IMR-90 (cell line): ENCODE measurements around the gene PLPPR3. TPM values are rescaled to one million over a fixed set of nuclear protein-coding genes. Genes with fewer than 3 reads are reported as not detected.

ENCODE experiments used
- ATAC-seq: fragments of 200-7000 bp; cut with Tn5 transposase; 2 replicates; pipeline ENCODE4 v1.9.1; 2020; ENCODE audit warnings: low read depth, mild to moderate bottlenecking, moderate library complexity
- BruUV-seq: library from RNA; stranded (reverse); fragments of 400-500 nt; replicated peaks from 2 replicates; lab custom pipeline; 2021; lab: Mats Ljungman, UMichigan
- CTCF ChIA-PET: fragments of 300-600 bp; formaldehyde crosslinking; extraction: SDS; loops from one replicate; lab custom pipeline; 2021; ENCODE audit warnings: antibody characterized with exemption; lab: Yijun Ruan, JAX
- POLR2A ChIA-PET: fragments of 300-600 bp; sonication (Branson Sonifier 250); formaldehyde crosslinking; loops from one replicate; lab custom pipeline; 2022; ENCODE audit warnings: antibody characterized with exemption; ENCODE audit not compliant: unreplicated experiment; lab: Charles Lee
- DNase-seq: peaks from one replicate; pipeline ENCODE4 v3.0.0; 2013
- H2AFZ ChIP-seq: replicated peaks from 2 replicates; pipeline ENCODE3; 2013; ENCODE audit warnings: low read length, mild to moderate bottlenecking; ENCODE audit not compliant: poor library complexity
- H2AK5ac ChIP-seq: 2 replicates; pipeline ENCODE4 v1.6.1; 2013; ENCODE audit warnings: low read depth, low read length, inconsistent platforms
- H2AK9ac ChIP-seq: replicated peaks from 2 replicates; pipeline ENCODE3; 2013; ENCODE audit warnings: mild to moderate bottlenecking, low read depth, low read length, moderate library complexity; ENCODE audit not compliant: poor library complexity
- H2BK120ac ChIP-seq: 2 replicates; pipeline ENCODE4 v1.6.1; 2013; ENCODE audit warnings: low read depth, low read length, inconsistent platforms
- H2BK15ac ChIP-seq: 3 replicates; pipeline ENCODE4 v1.6.1; 2013; ENCODE audit warnings: low read depth, low read length, inconsistent platforms
- H2BK20ac ChIP-seq: 2 replicates; pipeline ENCODE4 v1.6.1; 2013; ENCODE audit warnings: low read depth, mild to moderate bottlenecking, inconsistent platforms, low read length, moderate library complexity
- H2BK5ac ChIP-seq: 2 replicates; pipeline ENCODE4 v1.6.1; 2013; ENCODE audit warnings: mild to moderate bottlenecking, low read depth, low read length, inconsistent platforms; ENCODE audit not compliant: poor library complexity, severe bottlenecking
- H3K14ac ChIP-seq: replicated peaks from 2 replicates; pipeline ENCODE4 v1.6.1; 2013; ENCODE audit warnings: low read depth, low read length, inconsistent platforms
- H3K18ac ChIP-seq: 2 replicates; pipeline ENCODE4 v1.6.1; 2013; ENCODE audit warnings: low read depth, low read length, control low read depth
- H3K23ac ChIP-seq: 2 replicates; pipeline ENCODE4 v1.6.1; 2013; ENCODE audit warnings: low read depth, low read length, inconsistent platforms
- H3K27ac ChIP-seq: 2 replicates; pipeline ENCODE4 v1.5.1; 2013; ENCODE audit warnings: mild to moderate bottlenecking, control low read depth, low read length; ENCODE audit not compliant: insufficient read depth
- H3K27me3 ChIP-seq: 2 replicates; pipeline ENCODE4 v1.6.1; 2013; ENCODE audit warnings: low read length; ENCODE audit not compliant: control insufficient read depth, insufficient read depth
- H3K36me3 ChIP-seq: 2 replicates; pipeline ENCODE4 v1.6.1; 2013; ENCODE audit warnings: low read length, mixed read lengths; ENCODE audit not compliant: control insufficient read depth, insufficient read depth
- H3K4ac ChIP-seq: 2 replicates; pipeline ENCODE4 v1.6.1; 2013; ENCODE audit warnings: low read depth, low read length, inconsistent platforms
- H3K4me1 ChIP-seq: 2 replicates; pipeline ENCODE4 v1.6.1; 2013; ENCODE audit warnings: low read length, mixed read lengths; ENCODE audit not compliant: control insufficient read depth, insufficient read depth
- H3K4me2 ChIP-seq: 2 replicates; pipeline ENCODE4 v1.6.1; 2013; ENCODE audit warnings: low read depth, mild to moderate bottlenecking, control low read depth, low read length, moderate library complexity
- H3K4me3 ChIP-seq: 2 replicates; pipeline ENCODE4 v1.5.1; 2013; ENCODE audit warnings: low read depth, mild to moderate bottlenecking, control low read depth, low read length, moderate library complexity; ENCODE audit not compliant: insufficient read depth
- H3K56ac ChIP-seq: 2 replicates; pipeline ENCODE4 v1.6.1; 2013; ENCODE audit warnings: low read length, inconsistent platforms; ENCODE audit not compliant: insufficient read depth; ENCODE audit errors: extremely low read depth
- H3K79me1 ChIP-seq, 2 experiments: 2 replicates each; pipeline ENCODE4 v1.6.1; 2013; ENCODE audit warnings: low read length in 2 of 2, inconsistent platforms in 1 of 2, low read depth in 1 of 2
- H3K9ac ChIP-seq: 2 replicates; pipeline ENCODE4 v1.6.1; 2013; ENCODE audit warnings: low read depth, low read length, control low read depth
- H3K9me1 ChIP-seq: 2 replicates; pipeline ENCODE4 v1.6.1; 2013; ENCODE audit warnings: low read length, inconsistent platforms; ENCODE audit not compliant: insufficient read depth
- H3K9me3 ChIP-seq: 2 replicates; pipeline ENCODE4 v1.6.1; 2013; ENCODE audit warnings: low read length; ENCODE audit not compliant: control insufficient read depth, insufficient read depth
- H4K20me1 ChIP-seq: 2 replicates; pipeline ENCODE4 v1.6.1; 2013; ENCODE audit warnings: low read length, inconsistent platforms; ENCODE audit not compliant: insufficient read depth
- H4K5ac ChIP-seq: 2 replicates; pipeline ENCODE4 v1.6.1; 2013; ENCODE audit warnings: mild to moderate bottlenecking, low read depth, low read length, control low read depth
- H4K8ac ChIP-seq, 2 experiments: 2 replicates each; pipeline ENCODE4 v1.6.1; 2013; ENCODE audit warnings: low read depth in 2 of 2, low read length in 2 of 2, control low read depth in 1 of 2, inconsistent platforms in 1 of 2
- H4K91ac ChIP-seq: 2 replicates; pipeline ENCODE4 v1.6.1; 2013; ENCODE audit warnings: low read depth, low read length, inconsistent platforms; ENCODE audit not compliant: insufficient read depth
- CEBPB ChIP-seq: IDR thresholded peaks from 2 replicates; pipeline ENCODE4 v1.6.1; 2012; ENCODE audit warnings: low read depth, low read length, improper control_type of control experiment
- RAD21 ChIP-seq: IDR thresholded peaks from 2 replicates; pipeline ENCODE4 v1.6.1; 2012; ENCODE audit warnings: low read length, improper control_type of control experiment
- RFX5 ChIP-seq: IDR thresholded peaks from 2 replicates; pipeline ENCODE4 v1.8.0; 2012; ENCODE audit warnings: low read depth, mild to moderate bottlenecking, low read length, moderate library complexity
- WGBS, 2 experiments: methylation state at CpG; one replicate each; pipeline versions ENCODE4 v1.1.5 to v1.1.7; 2013; ENCODE audit warnings: missing lambda C conversion rate in 2 of 2; ENCODE audit not compliant: insufficient read length in 1 of 2; ENCODE audit errors: extremely low coverage in 2 of 2; 5-methylcytosine and 5-hydroxymethylcytosine counted together
- dilution Hi-C: fragments of 300-500 bp; cut with HindIII; formaldehyde crosslinking; loops from one replicate; pipeline ENCODE4 v1.14.3; 2018; ENCODE audit warnings: low sequenced_read_pairs; ENCODE audit not compliant: unreplicated experiment
- in situ Hi-C: fragments of 300-500 bp; cut with MboI; formaldehyde crosslinking; loops from 3 replicates; pipeline ENCODE4 v1.14.3; 2019; ENCODE audit warnings: low sequenced_read_pairs, inconsistent platforms, mixed read lengths
- intact Hi-C: fragments of 100-400 bp; cut with micrococcal nuclease; formaldehyde crosslinking; loops from 2 replicates; pipeline ENCODE4 v1.10.0; 2022
- polyA plus RNA-seq, 3 experiments: library from polyadenylated mRNA; depleted of rRNA; stranded (reverse); fragments of >200 nt; gene quantifications; 2 replicates each; pipeline ENCODE4 v1.2.3, GENCODE V29; 2012; ENCODE audit warnings: low replicate concordance in 1 of 3
- total RNA-seq: library from RNA; depleted of rRNA; stranded (reverse); fragments of >200 nt; gene quantifications from 2 replicates; pipeline ENCODE4 v1.2.3, GENCODE V29; 2012

The PLPPR3 gene
- total and polyA plus RNA-seq, 2 of the 4 experiments (the other 2 are of a cell fraction), result 0.36 to 1.2 TPM

GRCh38 chr19:831407-832369 lies 9.9 kb upstream of the PLPPR3 start:
- no peaks in the 10 kb centered on the region for H3K9me1 ChIP-seq
- no peak overlapping the region for H2AK5ac ChIP-seq
- no peak overlapping the region for H4K5ac ChIP-seq
- H3K4ac ChIP-seq, result no peak overlapping the region
- no peak overlapping the region for H3K4me2 ChIP-seq
- POLR2A ChIA-PET, result no interaction called here
- H3K56ac ChIP-seq, result no peak overlapping the region
- H3K27ac ChIP-seq, result no peak overlapping the region
- H2BK20ac ChIP-seq, result no peak overlapping the region
- no peak overlapping the region for H2AFZ ChIP-seq
- H4K91ac ChIP-seq, result no peak overlapping the region
- TF ChIP-seq RAD21 (no peak), CEBPB (no peak), RFX5 (no peak)
- no TSS peak for BruUV-seq
- intact Hi-C loops, result no loop called here
- no peak overlapping the region for H4K8ac ChIP-seq
- DNase-seq (no peak), ATAC-seq (no peak)
- no peak overlapping the region for H3K4me3 ChIP-seq
- H2BK5ac ChIP-seq, result no peak overlapping the region
- H3K36me3 ChIP-seq, result no peaks in the 10 kb centered on the region
- 67% methylated on average over 13 of the region's 38 CpGs; no CpG with 5 or more reads in 1 of the 2 experiments for WGBS, 2 experiments
- dilution Hi-C loops, result no loop called here
- H3K23ac ChIP-seq, result no peak overlapping the region
- H3K14ac ChIP-seq, result no peak overlapping the region
- no peak overlapping the region for H2BK15ac ChIP-seq
- CTCF ChIA-PET, result no interaction called here
- no peaks in the 10 kb centered on the region for H3K4me1 ChIP-seq
- no peaks in the 10 kb centered on the region for H3K9me3 ChIP-seq
- no peak overlapping the region for H3K9ac ChIP-seq
- H4K20me1 ChIP-seq, result no peaks in the 10 kb centered on the region
- no peak overlapping the region for H2BK120ac ChIP-seq
- H3K18ac ChIP-seq, result no peak overlapping the region
- in situ Hi-C loops, result no loop called here
- H2AK9ac ChIP-seq, result no peak overlapping the region
- peaks cover 2% of the 10 kb centered on the region; the same call in 1 of the 2 replicates for H3K27me3 ChIP-seq
- no peaks in the 10 kb centered on the region for H3K79me1 ChIP-seq
